GM10248 (cell line): ENCODE data around the gene ZNF512B.

ENCODE experiments used
- CTCF ChIA-PET: fragments of 300-600 bp; sonication (Branson Sonifier 250); formaldehyde crosslinking; extraction: SDS; loops from one replicate; lab custom pipeline; 2021; ENCODE audit warnings: antibody characterized with exemption; lab: Yijun Ruan, JAX
- POLR2A ChIA-PET: fragments of 350-650 bp; sonication (Branson Sonifier 250); formaldehyde crosslinking; extraction: SDS; loops from one replicate; lab custom pipeline; 2020; ENCODE audit warnings: antibody characterized with exemption; lab: Yijun Ruan, JAX
- DNase-seq: peaks from one replicate; pipeline ENCODE4 v3.0.0; 2012; ENCODE audit errors: extremely low spot score
- CTCF ChIP-seq: IDR thresholded peaks from 2 replicates; pipeline ENCODE4 v1.5.1; 2012; ENCODE audit warnings: mild to moderate bottlenecking, low read depth; ENCODE audit errors: extremely low read depth, missing control alignments, control extremely low read depth

Gene ZNF512B

GRCh38 chr20:64006902-64007301 is 37.2 kb upstream of the ZNF512B start:
- DNase-seq, result no peak
- CTCF ChIA-PET, result interaction anchor here (0.8 to 5.4 kb wide), 6 partner anchors 12 to 50 kb away, joined by 3 to 38 read pairs (median 4); partner anchors contain the start of genes PRPF6 and SAMD10
- no peak for TF ChIP-seq CTCF
- POLR2A ChIA-PET, result interaction anchor here (1.0 to 1.1 kb wide), 2 partner anchors 20 to 26 kb away, joined by 3 read pairs; partner anchors contain the start of gene PRPF6

GRCh38 chr20:64006490-64006889 is 36.8 kb upstream of the ZNF512B start:
- POLR2A ChIA-PET, result interaction anchor here (0.6 to 1.1 kb wide), 2 partner anchors 20 to 123 kb away, joined by 3 read pairs; no protein-coding TSS in a partner anchor
- CTCF ChIA-PET, result interaction anchor here (0.8 to 5.4 kb wide), 7 partner anchors 11 to 63 kb away, joined by 3 to 38 read pairs (median 3); partner anchors contain the start of genes PRPF6 and SAMD10
- TF ChIP-seq CTCF, result no peak
- no peak for DNase-seq

- no peak for DNase-seq
- POLR2A ChIA-PET, result no interaction called here
- CTCF ChIA-PET, result interaction anchor here (1.2 to 1.4 kb wide), 2 partner anchors 13 to 62 kb away, joined by 3 read pairs; no protein-coding TSS in a partner anchor
- TF ChIP-seq CTCF, result no peak
Measured at GRCh38 chr20:64005394-64005793, 35.7 kb upstream of the ZNF512B start.

- no peak for DNase-seq
- POLR2A ChIA-PET, result no interaction called here
- no peak for TF ChIP-seq CTCF
- CTCF ChIA-PET, result interaction anchor here (0.9 to 2.7 kb wide), 6 partner anchors 9 to 34 kb away, joined by 4 to 13 read pairs (median 6); partner anchors contain the start of gene PRPF6
Measured at GRCh38 chr20:64003960-64004725, 34.4 kb upstream of the ZNF512B start.

- no peak for TF ChIP-seq CTCF
- ChIA-PET POLR2A (interaction anchor here (0.5 to 1.6 kb wide), 3 partner anchors 15 to 945 kb away, joined by 4 to 8 read pairs (median 5); no protein-coding TSS in a partner anchor), CTCF (interaction anchor here (1.0 to 3.8 kb wide), 5 partner anchors 9 to 38 kb away, joined by 3 to 17 read pairs (median 5); partner anchors contain the start of genes PRPF6 and SAMD10)
- DNase-seq, result no peak
Measured at GRCh38 chr20:64001607-64002011, 31.9 kb upstream of the ZNF512B start.

GRCh38 chr20:64000906-64001305 is 31.2 kb upstream of the ZNF512B start:
- DNase-seq, result no peak
- CTCF ChIA-PET, result interaction anchor here (1.0 to 3.8 kb wide), 5 partner anchors 9 to 39 kb away, joined by 3 to 17 read pairs (median 5); partner anchors contain the start of genes PRPF6 and SAMD10
- TF ChIP-seq CTCF, result no peak
- POLR2A ChIA-PET, result interaction anchor here (1.6 kb wide), 1 partner anchor 15 kb away, joined by 5 read pairs; no protein-coding TSS in a partner anchor
